HG02943 (cell line): Measurements from ENCODE around the gene RASGRF1.

Source experiments
- ATAC-seq: cut with Tn5 transposase; IDR thresholded peaks from one replicate; pipeline ENCODE4 v1.9.1; 2021; ENCODE audit warnings: mild to moderate bottlenecking, low read depth, moderate library complexity; ENCODE audit not compliant: unreplicated experiment

RASGRF1 gene

DNA sequence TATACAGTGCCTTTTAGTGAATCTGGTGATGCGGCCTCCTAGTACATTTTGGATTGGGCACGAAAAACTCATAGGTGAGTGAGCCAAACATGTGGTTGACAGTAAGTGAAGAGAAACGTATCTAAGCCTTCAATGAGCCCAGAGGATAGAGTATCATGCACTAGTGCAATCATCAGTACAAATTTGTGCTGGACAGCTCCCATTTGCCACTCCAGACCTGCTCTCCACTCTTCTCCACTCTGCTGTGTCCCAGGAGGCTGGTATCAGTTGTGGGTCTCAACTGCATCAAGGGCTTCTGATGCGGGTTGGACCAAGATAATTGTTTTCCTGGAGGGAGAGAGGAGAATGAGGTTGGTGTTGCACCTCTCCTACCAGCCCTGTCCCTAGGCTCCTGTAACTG is 9.1 kb upstream of the RASGRF1 start:
- no peak for ATAC-seq

DNA sequence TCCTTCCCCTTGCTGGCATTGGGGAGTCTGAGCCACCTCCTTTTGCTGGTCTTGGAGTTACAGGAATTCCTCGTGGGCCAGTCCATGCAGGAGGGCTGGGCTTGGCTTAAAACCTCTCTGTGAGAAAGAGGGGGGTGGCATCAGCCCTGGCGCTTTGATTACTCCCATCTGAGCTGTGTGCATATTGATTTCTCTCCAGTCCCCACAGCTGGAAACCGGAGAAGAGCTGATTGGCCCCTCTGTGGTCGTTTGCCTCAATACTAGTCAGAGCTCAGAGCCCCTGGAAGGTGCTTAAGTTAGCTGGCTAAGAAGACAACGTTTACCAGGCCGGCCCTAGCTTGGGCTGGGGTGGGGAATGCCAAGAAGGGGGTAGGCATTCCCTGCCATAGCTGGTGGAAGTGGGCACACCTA is 4.0 kb upstream of the RASGRF1 start:
- no peak for ATAC-seq

DNA sequence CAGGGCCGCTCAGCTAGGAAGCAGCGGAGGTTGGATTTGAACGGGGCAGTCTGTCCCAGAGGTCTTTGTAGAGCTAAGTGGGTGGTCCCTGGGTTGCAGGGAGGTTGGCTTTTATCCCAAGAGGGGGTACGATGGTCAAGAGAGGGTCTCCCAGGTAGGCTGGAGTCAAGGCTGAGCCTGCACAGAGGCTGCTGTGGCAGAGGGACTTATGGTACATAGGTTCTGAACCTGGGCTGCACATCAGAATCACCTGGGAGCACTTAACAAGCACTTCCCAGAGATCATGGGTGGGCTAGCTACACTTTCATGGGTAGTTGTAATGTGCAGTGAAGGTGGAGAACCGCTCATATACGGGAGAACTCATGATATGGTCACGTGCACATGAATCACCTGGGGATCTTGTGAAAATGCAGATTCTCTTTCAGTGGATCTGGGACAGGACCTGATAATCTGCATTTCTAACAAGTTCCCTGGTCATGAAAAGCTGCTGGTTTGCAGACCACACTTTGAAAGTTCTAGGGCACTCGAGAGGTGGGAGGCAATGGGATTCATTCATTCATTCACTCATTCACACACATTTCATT is 2.9 kb upstream of the RASGRF1 start:
- no peak for ATAC-seq

DNA sequence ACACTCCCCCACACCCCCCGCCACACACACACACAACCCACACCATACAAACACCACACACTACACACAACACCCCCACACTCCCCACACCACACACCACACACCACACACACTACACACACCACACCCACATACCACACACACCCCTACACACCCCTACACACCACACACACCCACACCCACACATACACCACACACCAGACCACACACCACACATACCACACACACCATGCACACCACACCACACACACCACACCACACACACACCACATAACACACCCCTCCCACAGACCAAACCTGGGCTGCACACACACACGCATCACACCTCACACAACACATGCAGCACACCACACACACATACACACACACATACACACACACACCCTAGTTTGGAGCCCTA is 1.8 kb upstream of the RASGRF1 start:
- no peak for ATAC-seq

DNA sequence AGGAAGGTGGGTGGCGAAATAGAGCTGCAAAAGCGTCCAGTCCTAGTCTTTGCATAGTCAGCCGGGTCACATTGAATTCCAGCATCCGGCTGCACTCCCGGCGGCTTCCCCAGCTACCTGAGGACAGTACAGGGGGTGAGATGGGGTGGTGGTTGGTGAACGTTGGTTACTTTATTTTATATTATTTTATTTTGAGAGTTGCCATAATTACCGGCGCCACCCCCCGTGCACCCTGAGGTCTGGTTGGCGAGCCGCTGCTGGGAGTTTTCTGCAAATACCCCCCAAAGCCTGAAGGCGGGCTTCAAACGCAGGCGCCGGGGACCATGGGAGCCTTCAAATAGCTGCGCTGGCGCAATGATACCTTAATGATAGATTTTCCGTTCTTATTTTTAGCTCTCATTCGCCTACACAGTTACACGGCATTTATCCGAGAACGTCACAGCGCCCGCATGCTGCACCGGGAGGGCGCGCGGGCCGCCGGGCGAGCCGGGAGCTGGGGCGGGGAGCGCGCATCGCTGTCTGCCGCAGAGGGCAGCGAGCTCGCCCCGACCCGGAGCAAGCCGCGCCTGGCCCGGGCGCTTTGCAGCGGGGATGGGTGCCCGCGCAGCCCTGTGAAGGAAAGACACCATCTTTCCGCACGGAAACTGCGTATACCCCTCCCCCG is 756 bp upstream of the RASGRF1 start:
- no peak for ATAC-seq

DNA sequence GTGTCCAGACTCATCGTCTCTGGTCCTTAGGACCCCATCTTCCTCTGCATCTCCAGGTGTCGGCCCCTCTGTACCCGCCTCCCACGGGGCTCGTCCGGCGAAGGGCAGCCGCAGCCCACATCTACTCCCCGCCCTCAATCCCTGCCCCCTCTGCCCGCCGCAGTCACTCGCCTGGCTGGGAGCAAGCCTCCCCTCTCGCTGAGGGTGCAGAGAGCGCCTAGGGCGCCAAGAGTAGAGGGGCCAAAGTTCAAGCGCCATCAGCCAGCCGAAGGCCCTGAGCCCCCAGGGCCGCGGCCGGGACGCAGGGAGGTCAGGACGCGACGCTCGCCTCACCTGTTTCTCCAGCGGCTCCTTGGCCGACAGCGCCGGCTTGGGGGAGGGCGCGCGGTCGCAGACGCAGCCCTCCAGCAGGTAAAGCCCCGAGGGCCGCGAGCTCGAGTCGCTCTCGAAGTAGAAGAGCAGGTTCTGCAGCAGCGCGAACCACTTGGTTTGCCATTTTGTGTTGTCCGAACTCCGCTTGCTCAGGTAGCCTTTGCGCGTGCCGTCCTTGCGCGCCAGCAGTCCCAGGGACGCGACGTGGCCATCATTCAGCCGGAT is 592 bp downstream of the RASGRF1 start:
- no peak for ATAC-seq

DNA sequence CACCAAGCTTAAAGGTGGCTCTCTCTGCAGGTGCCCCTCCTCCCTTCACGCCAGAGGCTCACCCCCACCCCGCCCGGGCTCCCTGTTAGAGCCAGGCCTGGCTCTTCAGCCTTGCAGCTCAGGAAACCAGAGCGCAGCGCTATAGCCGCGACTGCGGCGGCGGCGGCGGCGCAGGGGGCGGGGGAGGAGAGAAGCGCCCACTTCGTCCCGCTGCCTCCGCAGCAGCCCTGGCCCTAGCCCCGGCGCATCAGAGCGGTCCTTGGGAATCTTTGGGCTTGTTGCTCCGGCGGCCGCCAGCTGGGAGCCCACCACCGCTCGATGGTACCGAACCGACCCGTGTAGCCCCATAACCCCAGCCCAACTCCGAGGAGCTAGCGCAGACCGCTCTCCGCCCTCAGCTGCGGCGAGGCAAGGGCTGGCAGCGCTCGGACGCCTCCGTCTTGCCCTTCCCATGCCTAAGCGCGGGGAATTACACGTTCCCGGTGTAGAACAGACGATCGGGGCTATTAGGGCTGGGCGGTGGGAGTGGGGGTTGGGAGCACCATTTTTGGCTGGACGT is 1.2 kb downstream of the RASGRF1 start:
- ATAC-seq = no peak

DNA sequence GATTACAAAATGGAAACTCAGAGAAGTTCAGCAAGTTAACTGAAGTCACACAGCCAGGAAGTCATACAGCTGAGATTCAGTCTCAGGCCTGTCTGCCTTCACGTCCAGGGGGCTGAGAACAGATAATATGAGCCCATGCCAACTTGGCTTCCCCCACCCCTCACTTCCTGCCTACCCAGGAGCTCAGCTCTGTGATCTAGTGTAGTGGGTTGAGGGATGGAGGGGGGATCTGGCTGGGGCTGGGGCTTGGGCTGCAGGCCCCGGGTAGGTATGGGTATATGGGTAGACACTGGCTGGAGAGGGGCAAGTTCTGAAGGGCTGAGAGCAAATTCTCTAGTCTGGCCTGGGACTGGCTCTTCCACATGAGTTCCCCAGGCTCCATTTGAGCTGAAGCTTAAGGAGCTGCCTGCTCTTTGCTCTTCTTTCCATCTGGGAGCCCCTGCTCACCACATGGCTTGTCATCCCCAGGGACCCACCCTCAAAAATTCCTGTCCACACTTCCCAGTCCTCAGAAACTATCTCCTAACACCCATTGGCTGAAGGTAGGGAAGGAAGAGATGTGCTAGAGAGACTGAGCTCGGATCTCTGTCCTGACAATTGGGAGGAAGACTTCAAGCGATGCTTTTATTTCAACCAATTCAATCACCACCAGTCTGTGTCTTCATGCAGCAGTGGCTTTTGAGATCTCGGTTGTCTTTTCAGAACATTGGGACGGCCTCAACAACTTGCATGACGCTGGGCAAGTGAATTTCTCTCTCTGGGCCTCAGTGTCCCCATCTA is 2.0 kb downstream of the RASGRF1 start:
- no peak for ATAC-seq

DNA sequence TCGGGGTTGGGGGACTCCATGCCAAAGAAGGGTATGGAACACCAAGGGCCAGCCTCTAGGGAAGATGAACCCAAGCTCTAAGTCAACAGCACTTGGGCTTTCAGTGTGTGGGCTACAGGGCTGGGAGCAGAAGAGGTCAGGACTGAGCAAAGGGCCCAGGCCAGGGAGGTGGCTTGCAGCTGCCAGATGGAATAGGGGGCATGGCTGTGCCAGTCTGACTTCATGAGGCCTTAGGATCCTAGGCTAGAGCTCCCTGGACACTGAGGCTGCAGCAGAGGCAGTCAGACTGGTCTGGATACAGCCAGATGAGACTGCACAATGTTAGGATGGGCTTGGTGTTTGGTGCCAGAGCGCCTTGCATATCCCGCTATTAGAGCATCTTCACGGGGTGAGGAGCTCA is 3.8 kb downstream of the RASGRF1 start:
- no peak for ATAC-seq

DNA sequence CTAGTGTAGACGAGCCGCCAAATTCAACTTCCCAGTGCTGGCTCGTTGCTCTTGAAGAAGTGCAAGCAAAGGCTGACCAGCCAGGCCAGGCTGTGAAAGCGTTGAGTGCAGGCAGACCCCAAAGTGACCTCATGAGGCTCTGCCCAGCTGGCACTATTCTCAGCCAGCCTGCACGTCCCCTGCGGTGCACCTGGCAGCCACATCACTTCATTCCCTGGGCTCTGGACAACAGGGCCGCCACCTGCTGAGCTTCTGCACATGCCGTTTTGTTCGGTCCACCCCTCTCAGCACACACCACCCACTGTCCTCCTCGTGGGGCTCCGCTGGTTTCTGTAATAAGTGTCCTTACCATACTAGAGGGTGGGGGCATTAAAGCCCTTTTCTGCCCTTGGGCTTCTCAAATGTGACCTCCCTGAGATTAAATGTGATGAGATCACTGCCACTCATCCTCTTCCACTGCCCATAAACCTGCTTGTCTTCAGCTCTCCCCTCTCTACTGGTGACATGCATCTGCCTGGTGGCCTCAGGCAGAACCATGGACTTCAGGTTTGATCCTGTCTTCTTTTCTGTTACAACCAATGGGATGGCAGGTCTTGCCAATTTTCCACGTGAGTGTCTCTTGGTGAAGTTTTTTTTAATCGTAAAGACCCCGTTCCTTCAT is 6.1 kb downstream of the RASGRF1 start:
- ATAC-seq = no peak

DNA sequence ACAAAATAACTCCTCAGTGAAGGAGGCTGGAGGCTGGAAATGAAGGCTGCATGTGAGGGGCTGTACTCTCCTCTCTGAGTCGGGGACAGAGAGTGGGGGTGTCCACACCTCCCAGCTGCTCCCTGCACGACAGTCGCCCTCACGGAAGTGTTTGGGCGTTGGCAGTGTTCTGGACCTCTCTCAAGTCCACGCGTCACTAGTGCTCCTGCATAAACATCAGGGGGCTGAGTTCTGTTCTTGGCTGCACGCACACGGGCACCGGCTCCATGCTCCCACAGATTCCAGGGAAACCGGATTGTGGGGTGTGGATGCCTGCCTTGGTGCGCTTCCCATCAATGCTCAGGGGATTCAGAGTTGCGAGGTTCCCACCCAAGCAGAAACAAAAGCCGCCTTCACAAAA is 7.4 kb downstream of the RASGRF1 start:
- ATAC-seq = no peak

DNA sequence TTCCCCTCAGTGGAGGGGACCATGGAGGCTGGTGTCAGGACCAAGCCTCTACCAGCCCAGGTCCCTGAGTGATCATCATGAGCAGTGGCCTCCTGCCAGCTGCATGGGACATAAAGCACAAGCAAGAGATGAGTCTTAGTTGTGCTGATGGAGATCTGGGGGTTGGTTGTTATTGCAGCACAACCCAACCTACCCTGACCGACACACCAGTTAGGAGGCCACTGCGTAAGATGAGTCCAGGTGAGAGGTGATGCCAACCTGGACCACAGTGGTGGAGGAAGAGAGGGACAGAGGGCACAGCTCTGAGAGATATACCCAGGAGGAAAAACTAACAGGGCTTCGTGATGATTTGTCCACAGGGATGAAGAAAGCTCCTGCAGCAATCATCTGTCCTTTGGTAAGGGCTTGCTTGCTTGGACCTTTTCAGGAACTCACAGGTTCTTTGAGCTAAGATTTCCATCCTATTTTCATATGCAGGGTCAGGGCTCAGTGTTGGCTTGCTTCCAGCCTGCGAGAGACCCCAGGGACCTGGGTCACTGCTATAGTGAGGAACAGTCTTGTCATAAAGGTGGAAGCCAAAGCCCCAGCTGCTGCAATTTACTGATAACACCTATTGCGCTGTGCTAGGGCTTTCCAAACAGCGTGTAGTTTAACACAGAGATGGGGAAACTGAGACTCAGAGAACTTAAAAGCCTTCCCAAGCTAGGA is 8.1 kb downstream of the RASGRF1 start:
- ATAC-seq = no peak

DNA sequence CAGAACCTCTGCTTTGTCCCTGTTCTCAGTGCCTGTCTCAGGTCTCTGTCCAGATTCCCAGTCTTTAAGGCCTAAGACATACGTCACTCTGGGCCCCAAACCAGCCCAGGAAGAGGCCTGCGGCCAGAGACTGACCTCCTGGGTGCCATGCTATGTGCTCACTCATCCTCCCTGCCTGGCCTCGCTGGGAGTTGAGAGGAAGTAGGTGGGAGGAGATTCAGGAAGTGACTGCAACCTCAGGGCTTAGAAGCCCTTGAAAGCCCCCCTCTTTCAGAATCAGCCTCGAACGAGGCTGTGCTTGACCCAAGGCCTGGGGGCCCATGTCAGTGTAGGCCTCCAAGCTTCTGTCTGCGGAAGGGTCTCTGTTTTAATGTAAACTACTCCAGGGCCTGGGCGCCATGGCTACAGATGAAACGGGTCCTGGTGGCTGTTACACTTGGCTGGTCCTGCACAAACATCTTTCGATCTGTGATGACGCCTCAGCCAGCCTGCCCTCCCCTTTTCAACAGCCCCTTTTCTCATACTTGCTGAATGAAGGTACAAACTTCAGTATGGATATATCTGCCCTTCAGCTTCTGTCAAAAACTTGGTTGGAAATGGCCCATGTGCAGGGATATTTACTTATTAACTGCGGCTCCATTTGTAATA is 11.7 kb downstream of the RASGRF1 start:
- ATAC-seq = no peak

DNA sequence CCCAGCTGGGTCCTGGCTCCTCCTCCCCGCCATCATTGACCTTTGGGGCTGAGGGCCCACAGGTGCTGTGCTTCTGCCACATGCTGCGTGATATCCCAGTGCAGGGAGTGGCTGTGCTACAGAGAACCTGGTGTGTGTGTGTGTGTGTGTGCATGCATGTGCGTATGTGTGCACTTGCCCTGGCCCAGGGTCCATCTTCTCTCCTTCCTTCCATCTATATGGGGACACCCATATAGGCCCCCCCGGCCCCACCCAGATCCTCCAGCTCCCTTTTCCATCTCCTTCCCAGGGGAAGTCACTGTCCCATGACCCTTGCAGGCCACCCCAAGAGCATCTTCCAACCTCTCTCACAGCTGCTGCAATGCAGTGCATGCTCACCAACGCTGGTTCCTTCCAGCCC is 12.6 kb downstream of the RASGRF1 start:
- no peak for ATAC-seq

DNA sequence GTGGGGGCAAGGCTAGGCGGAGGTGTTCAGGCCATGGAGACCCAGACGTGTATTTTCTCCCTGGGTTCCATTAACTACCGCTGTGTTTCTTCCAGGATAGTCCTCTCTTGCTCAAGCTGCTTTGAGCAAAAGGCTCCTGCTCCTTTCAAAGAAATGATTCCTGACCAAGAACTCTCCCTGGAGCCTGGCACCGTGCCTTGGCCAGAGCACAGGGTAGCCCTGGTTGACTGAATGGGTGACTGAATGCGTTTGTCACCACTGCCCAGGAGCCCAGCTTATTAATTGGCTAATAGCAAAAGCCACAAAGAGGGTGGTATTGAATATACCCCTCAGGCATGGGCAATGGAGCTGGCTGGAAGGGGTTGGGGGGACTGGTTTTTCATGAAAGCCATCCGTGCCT is 13.9 kb downstream of the RASGRF1 start:
- no peak for ATAC-seq

DNA sequence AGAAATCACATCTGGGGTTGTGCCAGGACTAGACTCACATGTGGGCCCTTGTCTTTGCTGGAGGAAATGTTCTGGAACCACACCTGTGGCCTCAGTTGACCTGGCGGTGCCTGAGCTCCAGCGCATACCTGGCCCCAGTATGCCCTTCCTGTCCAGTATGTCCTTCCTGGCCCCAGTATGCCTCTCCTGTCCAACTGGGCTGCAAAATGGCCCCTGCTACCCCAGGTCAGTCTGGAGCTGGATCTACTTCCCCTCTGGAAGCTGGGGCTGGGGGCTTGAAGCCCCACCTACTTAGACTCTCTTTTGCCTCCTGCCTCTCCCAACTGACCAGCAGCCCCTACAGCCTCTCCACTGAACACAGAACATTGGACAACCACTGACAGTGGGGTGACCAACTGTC is 15.3 kb downstream of the RASGRF1 start:
- no peak for ATAC-seq

DNA sequence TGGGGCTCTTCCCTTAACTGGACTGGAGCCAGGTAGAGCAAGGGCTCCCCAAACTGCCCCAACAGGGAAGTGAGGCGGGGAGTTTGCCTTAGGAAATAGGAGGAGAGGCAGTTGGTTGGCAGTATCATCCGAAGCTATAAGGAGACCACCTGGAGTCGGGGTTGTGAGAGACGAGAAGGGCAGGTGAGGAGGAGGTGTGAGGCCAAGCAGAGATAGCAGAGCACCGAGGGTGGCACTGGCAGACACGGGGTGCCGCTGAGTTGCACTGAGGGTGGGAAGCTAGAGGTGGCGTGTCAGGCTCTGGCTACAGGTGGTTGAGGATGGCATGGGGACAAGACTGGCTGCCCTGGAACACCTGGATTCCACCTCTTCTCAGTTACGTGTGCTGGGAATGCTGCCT is 17.2 kb downstream of the RASGRF1 start:
- no peak for ATAC-seq

DNA sequence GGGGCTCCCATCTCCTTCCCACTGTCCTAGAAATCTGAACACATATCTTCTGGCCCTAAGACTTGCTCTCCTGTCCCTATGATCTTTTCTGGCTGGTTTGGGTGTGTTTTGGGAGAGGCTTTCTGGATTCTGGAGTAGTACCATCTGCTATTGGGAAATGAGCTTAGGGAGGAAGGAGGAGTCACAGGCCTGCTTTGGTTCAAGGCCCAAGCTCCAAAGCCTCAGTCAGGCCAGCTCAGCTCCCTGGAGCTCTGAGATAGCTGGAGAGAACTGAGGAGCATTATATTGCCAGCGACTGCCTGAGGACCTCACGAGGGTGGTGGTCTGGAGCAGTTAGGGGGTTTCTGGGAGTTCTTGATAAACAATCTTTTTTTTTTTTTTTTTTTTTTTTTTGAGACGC is 18.7 kb downstream of the RASGRF1 start:
- ATAC-seq = no peak

DNA sequence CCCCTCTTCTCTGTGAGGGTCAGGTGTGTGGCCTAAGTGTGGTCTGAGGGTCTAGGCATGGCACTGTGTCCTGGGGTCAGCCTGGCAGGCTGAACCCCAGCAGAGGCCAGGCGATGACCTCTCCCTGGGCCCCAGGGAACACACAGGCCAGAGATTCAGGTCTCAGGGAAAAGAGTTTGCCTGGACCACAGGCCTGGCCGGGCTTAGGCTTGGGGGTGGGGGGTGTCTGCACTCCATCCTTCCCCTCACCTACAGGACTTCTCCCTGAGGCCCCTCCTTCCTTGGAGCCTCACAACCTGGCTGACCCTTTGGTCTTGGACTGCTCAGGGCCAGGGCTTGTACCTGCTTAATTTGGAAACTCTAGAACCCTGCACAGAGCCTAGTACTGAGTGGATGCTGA is 21.8 kb downstream of the RASGRF1 start:
- ATAC-seq = no peak

DNA sequence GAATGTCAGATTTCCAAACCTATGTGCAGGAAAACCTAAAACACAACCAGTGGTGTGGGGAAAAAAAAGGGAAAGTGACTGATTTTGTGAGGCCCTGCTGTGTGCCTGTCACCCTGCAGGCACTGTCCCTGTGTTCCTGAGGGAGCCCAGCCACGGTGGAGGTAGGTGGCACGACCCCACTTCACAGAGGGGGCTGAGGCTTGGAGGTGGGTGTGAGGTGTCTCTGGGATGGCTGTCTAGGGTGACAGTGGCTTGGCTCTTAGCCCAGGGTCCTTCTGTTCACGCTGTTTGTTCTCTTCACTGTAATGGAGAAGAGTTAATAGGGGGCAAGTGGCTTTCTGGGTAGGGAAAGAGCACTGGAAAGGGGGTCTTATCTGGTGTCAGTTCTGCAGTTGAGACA is 22.6 kb downstream of the RASGRF1 start:
- ATAC-seq = no peak
